SKM-1 treated with dmso at 0.1 percent for 144 hours (cell line): ENCODE measurements around the gene GJD4.

ENCODE experiments used
- DNase-seq: peaks from one replicate; lab custom pipeline; 2025; ENCODE audit not compliant: unreplicated experiment; lab: John Stamatoyannopoulos, UW

The GJD4 gene

DNA sequence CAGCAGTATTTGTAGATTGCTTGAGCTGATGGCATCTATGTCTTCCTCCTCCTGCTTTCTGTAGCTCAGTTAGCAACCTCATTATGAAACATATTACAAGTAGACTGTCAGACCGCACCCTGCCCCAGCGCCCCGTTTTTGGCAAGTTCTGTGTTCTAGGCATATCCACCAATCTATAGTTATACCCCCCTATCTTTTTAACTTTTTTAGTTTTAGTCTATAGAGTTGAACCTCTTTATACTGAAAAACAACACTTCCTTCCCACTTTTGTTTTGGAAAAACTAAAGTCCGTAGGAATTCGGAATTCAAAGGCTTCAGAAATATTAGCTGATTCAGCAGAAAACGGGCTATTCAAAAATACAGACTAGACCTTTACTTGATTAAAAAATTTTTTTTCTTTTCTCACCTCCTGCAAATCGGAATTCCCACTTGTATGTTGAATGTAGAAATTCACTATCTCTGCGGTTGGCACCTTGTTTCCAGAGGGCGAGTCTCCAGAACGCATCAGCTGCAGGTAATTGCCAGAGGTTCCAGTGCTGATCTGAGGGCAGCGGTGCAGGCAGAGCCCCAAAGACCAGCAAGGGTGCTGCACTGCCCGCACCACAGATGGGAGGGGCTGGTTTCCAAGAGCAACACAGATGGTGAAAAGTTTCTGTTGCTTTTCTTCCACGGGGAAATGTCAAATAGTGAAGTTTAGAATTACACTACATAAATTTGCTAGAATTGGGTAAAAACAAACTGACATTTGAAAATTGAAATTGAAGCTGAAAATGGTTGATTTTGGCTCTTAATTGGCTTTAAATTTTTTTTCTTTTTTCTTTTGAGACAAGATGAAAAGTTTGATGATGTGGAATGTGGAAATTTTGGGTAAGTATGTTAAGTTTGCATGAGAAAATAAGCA lies 39.2 kb downstream of the GJD4 start:
- no peak for DNase-seq

DNA sequence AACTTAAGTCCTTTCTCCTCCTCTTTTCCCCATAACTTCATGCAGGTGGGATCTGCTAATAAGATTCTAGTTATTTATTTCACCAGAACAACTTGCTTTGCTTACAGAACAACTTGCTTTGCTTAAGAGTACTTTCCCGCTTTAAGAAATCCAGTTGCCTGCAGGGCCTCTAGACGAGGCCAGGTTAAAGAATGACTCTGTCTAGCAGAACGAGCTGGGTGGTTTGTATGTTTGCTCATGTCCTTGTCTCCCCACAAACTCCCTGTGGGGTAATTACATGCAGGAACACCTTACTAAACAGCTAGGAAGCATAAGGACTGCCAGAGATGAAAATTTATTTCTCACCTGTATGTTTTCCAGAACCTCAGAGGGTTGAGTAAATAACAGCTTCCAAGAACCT lies 45.8 kb downstream of the GJD4 start:
- no peak for DNase-seq

DNA sequence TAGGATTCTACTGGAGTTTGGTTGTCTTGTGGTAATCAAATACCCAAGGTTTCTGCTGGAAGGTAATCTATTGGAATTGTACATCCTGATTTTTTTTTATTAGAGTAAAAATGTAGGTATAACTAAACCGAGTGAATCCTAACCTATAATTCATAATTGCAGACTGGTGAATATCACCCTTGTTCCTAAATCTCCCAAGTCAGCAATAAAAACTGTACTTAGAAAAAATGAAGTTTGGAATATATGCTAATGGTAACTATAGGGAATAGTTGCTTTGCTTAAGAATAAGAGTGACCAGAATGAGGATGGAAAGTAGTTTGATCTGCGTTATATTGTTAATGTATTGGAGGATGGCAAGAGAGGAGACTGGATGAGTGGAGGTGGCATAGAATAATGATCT lies 47.7 kb downstream of the GJD4 start:
- no peak for DNase-seq

DNA sequence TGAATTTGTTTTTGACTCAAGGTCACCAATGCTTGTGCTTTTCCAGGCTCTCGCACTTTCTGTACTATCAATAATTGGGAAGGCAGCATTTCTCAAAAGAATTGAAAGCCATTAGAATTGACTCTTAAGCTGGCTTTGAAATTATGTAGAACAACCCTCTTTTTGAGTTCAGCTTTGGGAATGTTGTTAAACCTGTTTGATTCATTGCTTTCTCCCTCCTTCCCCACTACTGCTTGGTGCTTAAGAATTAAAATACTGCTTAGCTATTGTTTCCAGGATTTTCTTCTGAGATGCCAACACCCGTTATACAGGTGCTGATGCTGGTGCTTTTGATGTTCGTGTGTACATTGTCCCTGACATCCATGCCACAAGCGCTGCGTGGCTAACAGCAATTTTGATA lies 52.5 kb downstream of the GJD4 start:
- no peak for DNase-seq
